Measurements from ENCODE around the gene SLC9A3.

The SLC9A3 gene

GRCh38 chr5:538801-539468, 14.7 kb upstream of the SLC9A3 start:
- Histone ChIP-seq H3K9me3 (ENCODE audit: low read length) (no peaks in the 10 kb centered on the region), H3K9ac (ENCODE audit: low read length) (no peak overlapping the region), H3K27ac (ENCODE audit: low read depth, low read length, poor library complexity, severe bottlenecking) (no peak overlapping the region), H3K4me1 (ENCODE audit: insufficient read depth, low read length, severe bottlenecking) (peaks cover 6% of the 10 kb centered on the region), H3K27me3 (ENCODE audit: insufficient read depth, low read length) (0 out of 2 replicates have a peak, but pooled peaks cover 3% of the 10 kb centered on the region), H4K20me1 (ENCODE audit: insufficient read depth, low read length) (no peaks in the 10 kb centered on the region), H3K4me3 (ENCODE audit: low read depth, low read length, poor library complexity, severe bottlenecking) (no peak overlapping the region), H2AFZ (ENCODE audit: low read length) (no peak overlapping the region), H3K79me2 (ENCODE audit: insufficient read depth, low read length) (no peaks in the 10 kb centered on the region), H3K9me2 (ENCODE audit: low read depth, low read length) (no peaks in the 10 kb centered on the region), H3K36me3 (ENCODE audit: insufficient read depth, low read length) (no peaks in the 10 kb centered on the region), H3F3A (ENCODE audit: insufficient read depth, low read length) (no peaks in the 10 kb centered on the region), H3K4me2 (ENCODE audit: low read length) (no peak overlapping the region)
- TF ChIP-seq CTCF (IDR thresholded peaks at IDR 0.05; ENCODE audit: low read length) (no peak), EZH2 (IDR thresholded peaks at IDR 0.05; ENCODE audit: borderline replicate concordance, low read length) (no peak)

- H3F3A ChIP-seq (ENCODE audit: insufficient read depth, low read length), result no peaks in the 10 kb centered on the region
- H3K79me2 ChIP-seq (ENCODE audit: insufficient read depth, low read length), result no peaks in the 10 kb centered on the region
- H3K9me2 ChIP-seq (ENCODE audit: low read depth, low read length), result no peaks in the 10 kb centered on the region
- H3K4me2 ChIP-seq (ENCODE audit: low read length), result no peak overlapping the region
- H4K20me1 ChIP-seq (ENCODE audit: insufficient read depth, low read length), result no peaks in the 10 kb centered on the region
- H3K9me3 ChIP-seq (ENCODE audit: low read length), result no peaks in the 10 kb centered on the region
- H3K27me3 ChIP-seq (ENCODE audit: insufficient read depth, low read length), result 0 out of 2 replicates have a peak, but pooled peaks cover 6% of the 10 kb centered on the region
- H3K36me3 ChIP-seq (ENCODE audit: insufficient read depth, low read length), result no peaks in the 10 kb centered on the region
- H3K4me3 ChIP-seq (ENCODE audit: low read depth, low read length, poor library complexity, severe bottlenecking), result no peak overlapping the region
- H3K27ac ChIP-seq (ENCODE audit: low read depth, low read length, poor library complexity, severe bottlenecking), result no peak overlapping the region
- H3K9ac ChIP-seq (ENCODE audit: low read length), result no peak overlapping the region
- TF ChIP-seq EZH2 (IDR thresholded peaks at IDR 0.05; ENCODE audit: borderline replicate concordance, low read length) (no peak), CTCF (IDR thresholded peaks at IDR 0.05; ENCODE audit: low read length) (no peak)
- H2AFZ ChIP-seq (ENCODE audit: low read length), result no peak overlapping the region
- peaks cover under 1% of the 10 kb centered on the region for H3K4me1 ChIP-seq (ENCODE audit: insufficient read depth, low read length, severe bottlenecking)
Measured at GRCh38 chr5:538271-538771, 14.1 kb upstream of the SLC9A3 start.

- H3K9ac ChIP-seq (ENCODE audit: low read length), result no peak overlapping the region
- H2AFZ ChIP-seq (ENCODE audit: low read length), result no peak overlapping the region
Measured at GRCh38 chr5:537621-538071, 13.4 kb upstream of the SLC9A3 start.

More at GRCh38 chr5:537621-538071, 13.4 kb upstream of the SLC9A3 start:
- Histone ChIP-seq H3K27ac (ENCODE audit: low read depth, low read length, poor library complexity, severe bottlenecking) (no peak overlapping the region), H3K27me3 (ENCODE audit: insufficient read depth, low read length) (peaks cover 12% of the 10 kb centered on the region; the same call in 1 of the 2 replicates), H3K9me3 (ENCODE audit: low read length) (no peaks in the 10 kb centered on the region), H3K4me1 (ENCODE audit: insufficient read depth, low read length, severe bottlenecking) (no peaks in the 10 kb centered on the region), H3K4me2 (ENCODE audit: low read length) (no peak overlapping the region), H3K79me2 (ENCODE audit: insufficient read depth, low read length) (no peaks in the 10 kb centered on the region), H4K20me1 (ENCODE audit: insufficient read depth, low read length) (no peaks in the 10 kb centered on the region), H3K36me3 (ENCODE audit: insufficient read depth, low read length) (no peaks in the 10 kb centered on the region), H3K4me3 (ENCODE audit: low read depth, low read length, poor library complexity, severe bottlenecking) (no peak overlapping the region), H3K9me2 (ENCODE audit: low read depth, low read length) (no peaks in the 10 kb centered on the region), H3F3A (ENCODE audit: insufficient read depth, low read length) (no peaks in the 10 kb centered on the region)
- no peak for TF ChIP-seq CTCF (IDR thresholded peaks at IDR 0.05; ENCODE audit: low read length)
